HG02938 (cell line): Measurements from ENCODE around the gene LMX1B.

Source experiments
- ATAC-seq: cut with Tn5 transposase; IDR thresholded peaks from one replicate; pipeline ENCODE4 v1.9.1; 2021; ENCODE audit warnings: mild to moderate bottlenecking, moderate library complexity; ENCODE audit not compliant: unreplicated experiment

LMX1B gene

GRCh38 chr9:126617003-126617822 is 3.5 kb downstream of the LMX1B start:
- ATAC-seq, result no peak

GRCh38 chr9:126617823-126618165 is 4.1 kb downstream of the LMX1B start:
- no peak for ATAC-seq

DNA sequence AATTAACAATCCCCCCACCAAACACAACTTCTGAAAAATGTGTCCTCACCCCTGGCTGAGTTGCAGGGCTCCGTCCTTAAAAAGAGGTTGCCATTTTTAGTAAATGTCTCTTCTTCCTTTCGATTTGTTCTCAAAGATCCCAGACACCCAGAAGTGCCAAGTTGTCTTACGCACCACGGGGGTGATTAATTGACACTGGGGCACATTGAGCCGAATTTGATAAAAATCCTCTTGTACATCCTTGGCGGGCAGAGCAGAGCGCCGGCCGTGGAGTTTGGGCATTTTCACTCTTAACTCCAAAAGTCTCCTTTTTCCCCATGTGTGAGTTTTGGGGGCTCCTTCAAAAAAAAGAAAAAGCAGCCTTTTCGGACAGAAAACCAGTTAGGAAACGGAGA is 4.5 kb downstream of the LMX1B start:
- no peak for ATAC-seq

DNA sequence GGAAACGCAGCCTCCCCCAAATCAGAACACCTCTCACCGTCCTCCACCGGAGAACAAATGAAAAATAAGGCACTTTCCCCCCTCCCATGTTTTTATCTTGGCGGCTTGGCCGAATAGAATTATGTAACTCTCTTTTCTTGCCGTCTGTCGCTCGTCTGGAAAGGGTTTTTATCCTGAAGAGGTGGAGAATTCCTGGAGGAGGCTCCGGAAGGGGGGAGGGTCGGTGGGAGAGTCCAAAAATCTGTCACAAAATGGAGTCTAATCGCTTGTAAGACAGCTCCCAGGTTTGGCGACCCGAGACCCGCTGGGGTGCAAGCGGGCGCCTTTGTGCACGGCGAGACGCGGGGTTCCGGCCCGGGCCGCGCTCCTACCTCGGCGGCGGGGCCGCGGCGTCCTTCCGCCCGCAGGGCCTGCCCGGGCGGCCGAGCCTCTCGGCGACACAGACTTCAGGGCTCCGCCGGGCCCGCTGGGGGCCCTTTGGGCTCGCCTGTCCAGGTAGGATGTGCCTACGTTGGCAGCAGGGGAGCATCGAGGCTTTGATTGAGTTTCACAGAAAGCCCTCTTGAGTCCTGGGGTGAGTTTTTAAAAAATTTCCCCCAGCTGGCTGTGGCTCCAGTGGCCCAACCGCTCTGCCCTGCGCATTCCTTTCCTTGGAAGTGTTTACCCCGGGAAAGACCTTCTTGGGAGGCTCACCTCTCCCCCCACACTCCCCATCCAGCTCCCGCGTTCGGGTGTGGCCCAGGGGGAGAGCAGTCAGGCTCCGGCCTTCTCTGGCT is 5.0 kb downstream of the LMX1B start:
- no peak for ATAC-seq

DNA sequence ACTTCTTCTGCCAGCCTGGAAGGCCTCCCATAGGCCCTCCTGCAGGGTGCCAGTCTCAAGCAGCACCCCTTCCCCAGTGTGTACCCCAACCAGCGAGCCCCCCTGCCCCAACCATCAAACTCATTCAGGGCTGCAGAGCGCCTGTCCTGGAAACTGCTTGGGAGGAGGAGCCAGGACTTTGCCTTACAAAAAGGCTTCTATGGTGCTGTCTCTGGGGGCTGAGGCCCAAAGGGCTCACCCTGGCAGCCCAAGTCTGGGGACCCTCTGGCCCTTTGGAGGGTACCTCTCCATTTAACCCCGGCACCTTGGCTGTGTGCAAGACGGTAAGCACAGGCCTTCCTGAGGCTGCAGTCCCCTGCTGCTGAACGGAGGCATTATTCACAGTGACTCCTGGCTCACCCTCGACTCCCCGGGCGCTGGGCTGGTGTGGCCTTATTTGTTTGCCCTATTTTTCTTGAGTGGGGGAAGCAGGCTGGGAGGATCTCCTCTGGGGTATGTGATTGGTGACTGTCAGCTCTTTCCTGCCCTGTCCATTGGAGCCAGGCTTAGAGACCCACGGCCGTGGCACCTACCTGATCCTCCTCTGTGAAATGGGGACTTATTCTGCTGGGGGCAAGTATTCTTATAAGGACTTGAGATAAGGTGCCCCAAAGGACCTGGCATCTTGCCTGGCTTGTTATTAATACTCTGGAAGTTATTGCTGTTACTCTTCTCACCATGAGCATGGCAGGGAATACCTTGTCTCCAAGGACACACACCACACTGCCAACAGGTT is 5.8 kb downstream of the LMX1B start:
- no peak for ATAC-seq

DNA sequence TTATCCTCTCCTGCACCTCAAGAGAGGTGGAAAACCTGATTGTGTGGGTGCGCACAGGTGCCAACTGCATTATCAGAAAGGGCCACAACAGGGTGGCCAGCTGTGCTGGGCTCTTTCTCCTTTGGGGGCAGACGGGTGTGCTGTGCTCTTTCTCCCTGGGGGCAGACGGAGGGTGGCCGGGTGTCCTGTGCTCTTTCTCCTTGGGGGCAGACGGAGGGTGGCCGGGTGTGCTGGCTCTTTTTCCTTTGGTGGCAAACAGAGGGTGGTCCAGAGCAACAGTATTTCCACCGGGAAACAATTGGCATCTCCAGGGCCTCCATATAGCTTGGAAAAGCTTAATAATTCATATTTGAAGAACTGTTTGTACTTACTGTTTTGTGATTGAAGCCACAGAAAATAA is 6.8 kb downstream of the LMX1B start:
- ATAC-seq, result no peak

DNA sequence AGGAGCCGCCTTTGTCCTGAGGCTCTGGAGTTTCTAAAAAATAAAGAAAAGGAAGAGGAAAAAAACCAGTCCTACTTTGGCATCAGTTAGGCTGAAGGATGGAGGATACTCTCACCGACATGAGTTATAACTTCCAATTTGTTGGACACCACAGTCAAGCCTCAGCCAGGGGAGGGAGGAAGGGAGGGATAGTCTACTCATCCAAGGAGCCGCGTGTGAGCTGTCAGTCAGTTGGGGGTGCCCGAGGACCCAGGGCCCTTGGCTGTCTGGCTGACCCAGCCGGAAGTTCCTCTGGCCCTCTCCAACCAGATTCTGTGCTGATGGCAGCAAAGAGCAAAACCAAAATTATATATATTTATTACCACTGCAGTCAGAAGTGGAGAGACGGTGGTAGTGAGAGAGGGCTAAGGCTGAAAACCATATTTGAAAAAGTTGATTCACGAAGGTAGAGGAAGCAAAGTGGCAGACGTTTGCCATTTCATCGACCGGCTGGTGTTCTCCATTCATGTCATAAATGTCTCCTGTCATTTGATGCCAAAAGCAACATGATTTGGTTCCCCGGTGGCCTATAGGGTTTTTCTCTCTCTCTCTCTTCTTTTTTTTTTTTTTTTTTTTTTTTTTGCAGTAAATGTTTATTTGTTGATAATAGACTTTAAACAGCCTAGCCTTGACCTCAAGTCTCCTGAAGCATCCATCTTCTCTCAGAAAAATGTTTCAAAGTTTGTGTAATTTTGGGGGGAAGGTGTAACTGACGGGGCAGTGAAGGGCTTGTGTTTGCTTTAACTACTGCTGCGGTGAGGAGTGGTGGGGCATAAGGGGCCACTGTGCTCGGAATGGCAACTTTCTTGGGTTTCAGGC is 7.6 kb downstream of the LMX1B start:
- no peak for ATAC-seq

DNA sequence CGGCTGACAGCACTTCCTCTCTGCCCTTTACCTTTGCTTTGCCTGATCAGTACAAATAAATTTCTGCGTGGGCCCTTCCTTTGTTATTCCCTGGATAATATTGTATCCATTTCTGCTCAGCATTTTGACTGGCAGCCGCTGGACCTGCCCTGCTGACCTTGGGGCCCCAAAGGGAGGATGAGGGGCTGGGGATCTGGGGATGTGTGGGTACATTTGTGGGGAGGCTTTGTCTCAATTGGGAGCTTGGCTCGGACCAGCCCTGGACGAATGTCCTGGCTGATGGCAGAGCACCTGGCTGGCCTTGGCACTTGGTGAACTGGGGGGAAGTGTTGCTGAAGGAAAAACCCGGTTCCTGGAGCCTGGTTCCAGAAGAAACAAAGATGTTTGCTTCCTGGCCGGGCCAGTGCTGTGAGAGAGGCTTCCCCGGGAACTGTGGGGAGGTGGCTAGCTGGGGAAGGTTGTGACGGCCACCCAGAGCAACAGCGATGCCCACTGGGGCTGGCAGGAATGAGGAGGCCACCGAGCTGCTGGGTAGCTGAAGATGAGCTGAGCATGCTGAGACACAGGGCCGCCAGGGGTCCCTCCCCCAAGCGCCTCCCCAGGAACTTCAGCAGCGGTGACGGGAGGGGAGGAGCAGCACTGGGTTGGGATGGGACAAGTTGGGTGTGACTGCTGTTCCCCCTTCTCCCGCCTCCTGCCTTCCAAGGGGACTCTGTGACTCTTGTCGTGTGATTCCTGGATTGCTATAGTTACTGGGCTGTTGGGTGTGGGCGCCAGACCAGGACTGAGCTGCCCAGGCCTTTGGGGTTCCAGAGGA is 8.4 kb downstream of the LMX1B start:
- ATAC-seq, result no peak

GRCh38 chr9:126623314-126623666 is 9.6 kb downstream of the LMX1B start:
- ATAC-seq, result no peak

DNA sequence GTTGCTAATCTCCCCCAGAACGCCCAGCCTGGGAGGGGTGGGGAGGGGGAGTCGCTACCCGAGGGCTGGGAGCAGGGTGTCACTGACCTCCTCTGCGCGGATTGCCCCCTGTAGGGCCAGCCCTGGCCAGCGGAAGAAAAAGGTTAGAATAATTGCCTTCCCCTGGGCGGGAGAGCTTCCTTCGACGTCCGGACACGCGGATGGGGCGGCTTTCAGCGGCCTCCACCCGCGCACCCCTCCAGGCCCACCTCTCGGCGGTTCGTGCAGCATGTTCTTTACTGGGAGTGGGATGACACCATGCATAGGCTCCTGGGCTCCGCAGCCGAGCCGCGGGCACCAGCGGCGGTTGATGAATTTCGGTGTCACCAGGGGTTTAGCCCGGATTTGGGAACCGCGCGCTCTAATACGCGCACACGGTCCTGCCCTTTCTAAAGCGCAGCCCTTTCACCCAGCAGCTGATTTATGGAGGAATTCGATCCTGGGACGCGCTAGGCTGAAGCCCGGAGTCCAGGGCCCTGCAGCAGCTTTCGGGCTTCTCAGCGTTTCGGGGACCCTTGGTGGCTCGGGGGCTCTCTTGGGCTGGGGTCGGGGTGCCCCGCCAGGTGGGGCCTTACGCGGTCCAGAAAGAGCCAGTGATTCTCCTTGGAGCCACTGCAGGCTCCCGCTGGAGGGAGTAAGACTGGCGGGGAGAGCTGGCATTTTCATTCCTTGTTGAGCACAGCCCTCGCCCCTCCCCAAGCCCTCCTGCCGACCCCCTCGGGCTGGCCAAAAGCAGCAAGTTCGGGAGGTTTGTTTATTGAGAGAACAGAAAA is 10.1 kb downstream of the LMX1B start:
- no peak for ATAC-seq

GRCh38 chr9:126624479-126624826 is 10.7 kb downstream of the LMX1B start:
- ATAC-seq, result no peak

DNA sequence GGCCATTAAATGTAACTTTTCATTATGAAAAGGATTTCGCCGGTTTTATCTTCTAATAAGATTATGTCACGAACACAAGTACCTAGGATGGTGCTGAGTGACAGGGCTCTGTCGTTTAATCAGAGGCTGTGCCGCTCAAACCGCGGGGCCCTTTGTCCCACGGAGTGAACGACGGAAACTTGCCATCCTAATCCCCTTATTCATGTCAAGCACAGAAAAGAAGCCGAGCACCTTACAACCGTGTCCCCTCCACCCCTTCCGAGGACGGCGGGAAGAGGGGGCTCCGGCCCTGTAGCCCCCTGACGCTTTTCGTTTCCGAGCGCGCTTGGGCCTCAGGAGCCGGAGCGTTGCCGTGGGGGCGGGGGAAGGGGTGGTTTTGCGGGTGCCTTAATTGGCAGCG is 11.2 kb downstream of the LMX1B start:
- no peak for ATAC-seq

- no peak for ATAC-seq
These were observed 11.8 kb downstream of the LMX1B start for GRCh38 chr9:126625329-126626126.

- no peak for ATAC-seq
These were observed 12.6 kb downstream of the LMX1B start for GRCh38 chr9:126626127-126626925.

DNA sequence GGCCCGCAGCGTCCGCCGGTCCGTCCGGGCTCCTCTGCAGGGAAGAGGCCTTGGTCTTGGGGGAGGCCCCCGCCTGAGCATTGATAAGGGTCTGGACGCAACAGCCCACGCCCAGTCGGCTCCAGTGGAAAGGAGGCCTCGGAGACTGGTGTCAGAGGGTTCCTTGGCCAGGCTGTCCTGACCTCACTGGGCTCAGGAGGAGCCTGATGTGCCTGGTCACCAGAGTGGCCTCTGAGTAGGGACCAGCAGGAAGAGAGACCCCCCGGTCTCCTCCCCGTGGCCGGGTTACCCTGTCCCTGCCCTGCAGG is 13.2 kb downstream of the LMX1B start:
- no peak for ATAC-seq

- no peak for ATAC-seq
These were observed 14.4 kb downstream of the LMX1B start for GRCh38 chr9:126628146-126628545.

DNA sequence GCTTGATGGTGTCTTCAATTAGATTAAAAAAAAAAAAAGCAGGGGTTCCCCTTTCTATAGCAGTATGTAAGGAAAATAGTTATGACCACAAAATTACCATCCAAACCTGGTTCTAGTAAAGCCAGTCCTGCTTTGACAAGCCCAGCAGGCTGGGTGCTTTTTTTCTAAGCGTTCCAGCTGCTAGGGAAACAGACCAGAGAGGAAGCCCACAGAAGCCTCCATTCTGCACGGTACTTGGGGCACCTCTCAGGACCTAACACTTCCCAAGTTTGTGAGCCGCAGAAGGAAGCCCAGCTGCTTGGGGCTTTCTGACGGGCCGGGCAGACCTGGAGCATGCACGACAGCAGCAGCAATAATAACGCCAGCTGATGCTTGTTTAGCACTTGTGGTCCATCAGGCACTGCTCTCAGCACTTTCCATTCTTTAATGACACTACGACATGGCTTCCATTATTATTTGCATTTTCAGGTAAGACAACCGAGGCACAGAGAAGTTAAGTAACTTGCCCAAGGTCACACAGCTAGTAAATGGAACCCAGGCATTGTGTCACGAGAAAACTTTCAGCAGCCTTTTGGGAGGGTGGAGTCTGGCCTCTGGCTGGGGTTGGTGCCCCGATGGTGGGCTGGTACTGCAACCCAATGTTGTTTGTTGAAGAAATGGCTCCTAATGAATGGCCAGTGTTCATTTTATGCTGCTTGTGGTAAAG is 15.4 kb downstream of the LMX1B start:
- no peak for ATAC-seq
